GM13977 (cell line): ENCODE results near the gene BNC2.

Experiments used
- DNase-seq: peaks from one replicate; pipeline ENCODE4 v3.0.0; 2012; ENCODE audit warnings: low spot score
- in situ Hi-C: fragments of 300-500 bp; cut with MboI; formaldehyde crosslinking; loops from one replicate; pipeline ENCODE4 v1.12.0; 2022; ENCODE audit warnings: low sequenced_read_pairs, low pct_unique_long_range_greater_than_20kb, mixed read lengths, inconsistent platforms; ENCODE audit not compliant: unreplicated experiment
- TF ChIP-seq, protein P1 (sequence below): IDR thresholded peaks from 2 replicates; pipeline ENCODE4 v1.5.1; 2012; ENCODE audit warnings: mild to moderate bottlenecking, control low read depth; ENCODE audit not compliant: insufficient read depth; ENCODE audit errors: extremely low read depth, missing control alignments

BNC2 gene

DNA sequence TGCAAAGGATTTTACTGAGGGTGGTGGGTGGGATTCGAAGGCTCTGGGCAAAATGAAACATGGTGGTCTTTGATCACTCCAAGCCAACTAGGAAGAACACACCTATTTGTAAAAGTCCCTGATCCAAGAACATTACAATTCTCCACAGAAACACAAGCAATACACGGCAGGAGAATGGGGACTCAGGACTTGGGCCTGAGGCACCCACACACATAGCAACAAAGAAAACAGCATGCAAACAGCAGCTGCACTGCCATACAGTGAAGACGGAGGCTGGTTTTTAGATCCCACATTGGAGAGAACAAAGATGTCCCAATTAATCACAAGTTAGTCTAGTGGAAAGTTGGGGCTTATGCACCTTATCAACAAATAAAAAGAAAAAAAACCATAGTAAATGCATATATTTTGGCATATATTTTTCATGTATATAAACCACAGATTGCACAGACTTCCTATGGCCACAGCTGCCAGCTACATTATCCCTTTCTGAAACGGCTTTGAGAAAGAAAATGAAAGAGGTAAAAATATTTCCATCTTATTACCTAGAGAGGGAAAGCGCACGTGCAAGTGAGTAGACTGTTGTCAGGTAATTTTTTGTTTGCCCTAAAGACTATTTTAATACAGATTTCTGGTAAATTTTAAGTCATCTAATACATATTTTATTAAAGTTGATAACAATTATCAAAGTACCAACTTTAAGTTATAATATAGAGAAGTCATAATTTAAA, 410.9 kb downstream of the BNC2 start:
- TF ChIP-seq, protein P1, sequence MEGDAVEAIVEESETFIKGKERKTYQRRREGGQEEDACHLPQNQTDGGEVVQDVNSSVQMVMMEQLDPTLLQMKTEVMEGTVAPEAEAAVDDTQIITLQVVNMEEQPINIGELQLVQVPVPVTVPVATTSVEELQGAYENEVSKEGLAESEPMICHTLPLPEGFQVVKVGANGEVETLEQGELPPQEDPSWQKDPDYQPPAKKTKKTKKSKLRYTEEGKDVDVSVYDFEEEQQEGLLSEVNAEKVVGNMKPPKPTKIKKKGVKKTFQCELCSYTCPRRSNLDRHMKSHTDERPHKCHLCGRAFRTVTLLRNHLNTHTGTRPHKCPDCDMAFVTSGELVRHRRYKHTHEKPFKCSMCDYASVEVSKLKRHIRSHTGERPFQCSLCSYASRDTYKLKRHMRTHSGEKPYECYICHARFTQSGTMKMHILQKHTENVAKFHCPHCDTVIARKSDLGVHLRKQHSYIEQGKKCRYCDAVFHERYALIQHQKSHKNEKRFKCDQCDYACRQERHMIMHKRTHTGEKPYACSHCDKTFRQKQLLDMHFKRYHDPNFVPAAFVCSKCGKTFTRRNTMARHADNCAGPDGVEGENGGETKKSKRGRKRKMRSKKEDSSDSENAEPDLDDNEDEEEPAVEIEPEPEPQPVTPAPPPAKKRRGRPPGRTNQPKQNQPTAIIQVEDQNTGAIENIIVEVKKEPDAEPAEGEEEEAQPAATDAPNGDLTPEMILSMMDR: no peak
- DNase-seq: no peak
- in situ Hi-C loops: no loop called here

DNA sequence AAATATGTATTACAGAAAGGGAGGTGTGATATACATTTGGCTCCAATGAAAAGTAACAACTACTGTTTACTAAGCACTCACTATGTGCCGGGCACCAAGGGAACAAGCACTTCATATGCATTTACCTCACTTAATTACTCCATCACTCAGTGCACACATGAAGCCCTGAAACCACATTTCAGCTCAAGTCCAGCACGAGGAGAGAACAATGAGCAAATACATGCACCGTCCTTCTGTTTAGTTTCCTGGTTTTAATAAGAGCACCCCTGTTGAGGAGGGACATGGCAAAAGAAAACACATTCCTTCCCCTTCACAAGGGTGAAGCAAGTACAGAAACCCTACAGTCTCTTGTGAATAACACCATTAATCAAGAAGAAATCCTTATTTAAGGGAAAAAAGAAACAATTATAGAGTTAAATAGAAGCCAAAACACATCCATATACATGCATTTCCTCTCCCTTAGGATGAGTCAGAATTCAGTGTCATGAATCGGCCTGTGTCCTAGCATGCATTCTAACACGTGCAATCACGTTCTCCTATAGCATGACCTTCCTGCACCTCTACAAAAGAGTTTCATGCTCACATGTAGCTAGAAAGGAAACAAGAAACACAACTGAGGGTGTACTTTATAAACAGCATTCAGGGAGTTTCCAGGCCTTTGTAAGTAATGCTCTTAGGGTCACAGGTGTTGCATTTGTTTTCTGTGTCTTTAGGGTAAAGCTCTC, 411.6 kb downstream of the BNC2 start:
- TF ChIP-seq, protein P1: no peak
- in situ Hi-C loops: no loop called here
- no peak for DNase-seq

- in situ Hi-C loops: no loop called here
- TF ChIP-seq, protein P1: no peak
- DNase-seq: no peak
Observed at GRCh38 chr9:16455842-16456241, 414.6 kb downstream of the BNC2 start.

DNA sequence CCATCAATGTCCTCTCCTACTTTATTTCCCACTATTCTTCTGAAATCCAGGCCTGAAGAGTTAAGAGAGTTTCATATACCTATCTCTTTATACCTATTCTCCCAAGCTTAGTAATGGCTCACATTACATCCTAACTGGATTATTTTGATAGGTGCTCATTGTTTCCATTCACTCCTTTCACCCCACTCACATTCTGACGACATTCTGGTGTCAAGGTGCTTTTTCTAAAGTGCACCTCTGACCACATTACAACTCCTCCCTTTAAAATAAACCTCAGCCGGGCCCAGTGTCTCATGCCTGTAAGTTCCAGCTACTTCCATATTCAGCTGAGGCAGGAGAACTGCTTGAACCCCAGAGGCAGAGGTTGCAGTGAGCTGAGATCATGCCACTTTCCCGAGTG, 417.1 kb downstream of the BNC2 start:
- no peak for DNase-seq
- in situ Hi-C loops: no loop called here

DNA sequence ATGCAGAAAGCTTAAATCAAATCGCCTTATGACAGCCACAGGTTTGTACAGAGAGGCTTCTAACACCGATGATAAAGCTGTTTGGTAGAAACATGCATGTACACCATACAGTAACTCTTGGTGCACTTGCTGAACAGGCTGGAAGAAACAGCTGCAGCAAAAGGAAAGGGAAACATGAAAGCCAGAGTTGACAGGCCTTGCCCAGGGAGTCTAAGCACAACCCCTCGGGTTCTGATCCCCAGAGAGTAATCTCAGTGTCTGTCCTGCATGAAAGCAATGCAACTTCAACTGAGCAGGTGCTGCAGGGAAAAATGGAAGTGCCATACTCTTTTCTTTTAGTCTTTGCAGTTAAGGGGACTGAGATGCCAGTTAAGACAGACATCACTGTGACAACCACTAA, 419.9 kb downstream of the BNC2 start:
- DNase-seq: no peak
- TF ChIP-seq, protein P1: no peak
- in situ Hi-C loops: no loop called here

More for the DNA sequence above, 417.1 kb downstream of the BNC2 start:
- TF ChIP-seq, protein P1: no peak

- no peak for DNase-seq
- in situ Hi-C loops: no loop called here
- TF ChIP-seq, protein P1: no peak
Observed at GRCh38 chr9:16450043-16450442, 420.4 kb downstream of the BNC2 start.
